ENCODE data around the gene UBL7.

The UBL7 gene

GRCh38 chr15:74400915-74401757 is 59.8 kb downstream of the UBL7 start:
- Histone ChIP-seq H3K9me3 (no peaks in the 10 kb centered on the region), H3K27me3 (no peaks in the 10 kb centered on the region), H3K36me3 (no peaks in the 10 kb centered on the region), H3K4me1 (no peaks in the 10 kb centered on the region), H3K4me3 (ENCODE audit: low read depth, low read length) (no peak overlapping the region)
- DNase-seq = no peak
- TF ChIP-seq CTCF (IDR thresholded peaks at IDR 0.05; ENCODE audit: low read depth, low read length) = no peak

GRCh38 chr15:74400313-74400860 is 60.6 kb downstream of the UBL7 start:
- DNase-seq = no peak
- no peak for TF ChIP-seq CTCF (IDR thresholded peaks at IDR 0.05; ENCODE audit: low read depth, low read length)
- H3K4me1 ChIP-seq = no peaks in the 10 kb centered on the region
- no peaks in the 10 kb centered on the region for H3K9me3 ChIP-seq
- H3K4me3 ChIP-seq (ENCODE audit: low read depth, low read length) = no peak overlapping the region
- H3K36me3 ChIP-seq = no peaks in the 10 kb centered on the region
- H3K27me3 ChIP-seq = no peaks in the 10 kb centered on the region

DNA sequence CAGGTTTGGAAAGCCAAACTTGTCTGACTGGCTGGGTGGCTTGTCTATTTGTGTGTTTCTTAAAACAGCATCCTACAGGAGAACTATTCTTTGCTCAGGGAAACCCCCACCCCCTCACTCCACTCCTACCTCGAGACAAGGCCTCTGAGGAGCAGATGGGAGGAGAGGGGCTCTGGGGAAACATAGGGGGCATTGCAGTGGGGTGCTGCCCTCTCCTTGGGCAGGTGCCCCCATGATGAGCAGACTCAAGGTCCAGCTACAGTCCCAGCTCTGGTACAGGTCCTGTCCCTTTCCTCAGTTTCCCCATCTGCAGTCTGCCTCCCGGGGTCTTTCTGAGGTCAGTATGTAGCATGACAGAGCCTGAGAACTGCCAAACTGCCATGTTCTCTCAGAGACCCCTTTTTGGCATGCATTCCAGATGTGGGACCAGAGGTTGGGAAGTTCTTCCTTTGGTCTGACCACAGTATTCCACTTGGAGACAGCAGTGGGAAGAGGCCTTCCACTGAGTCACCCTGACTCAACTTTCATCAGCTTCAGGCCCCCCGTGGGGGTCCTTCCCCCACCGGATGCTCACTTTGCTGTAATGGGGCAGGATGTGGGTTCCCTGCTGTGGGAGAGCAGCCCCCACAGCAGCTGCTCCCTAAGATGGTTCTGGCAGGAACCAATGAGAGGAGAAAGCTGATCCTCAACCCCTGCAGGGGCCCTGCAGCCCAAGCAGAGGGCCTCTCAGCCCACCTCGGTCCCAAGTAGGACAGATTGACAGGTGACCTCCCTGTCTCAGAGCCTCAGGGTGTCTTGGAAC is 61.2 kb downstream of the UBL7 start:
- no peak overlapping the region for H3K4me3 ChIP-seq (ENCODE audit: low read depth, low read length)
- no peaks in the 10 kb centered on the region for H3K27me3 ChIP-seq
- TF ChIP-seq CTCF (IDR thresholded peaks at IDR 0.05; ENCODE audit: low read depth, low read length) = no peak
- no peak for DNase-seq
- no peaks in the 10 kb centered on the region for H3K4me1 ChIP-seq
- H3K36me3 ChIP-seq = no peaks in the 10 kb centered on the region
- no peaks in the 10 kb centered on the region for H3K9me3 ChIP-seq

- Histone ChIP-seq H3K4me1 (no peaks in the 10 kb centered on the region), H3K9me3 (no peaks in the 10 kb centered on the region), H3K36me3 (no peaks in the 10 kb centered on the region), H3K4me3 (ENCODE audit: low read depth, low read length) (no peak overlapping the region), H3K27me3 (no peaks in the 10 kb centered on the region)
- TF ChIP-seq CTCF (IDR thresholded peaks at IDR 0.05; ENCODE audit: low read depth, low read length) = no peak
- no peak for DNase-seq
Observed at GRCh38 chr15:74399100-74399499, 61.9 kb downstream of the UBL7 start.

DNA sequence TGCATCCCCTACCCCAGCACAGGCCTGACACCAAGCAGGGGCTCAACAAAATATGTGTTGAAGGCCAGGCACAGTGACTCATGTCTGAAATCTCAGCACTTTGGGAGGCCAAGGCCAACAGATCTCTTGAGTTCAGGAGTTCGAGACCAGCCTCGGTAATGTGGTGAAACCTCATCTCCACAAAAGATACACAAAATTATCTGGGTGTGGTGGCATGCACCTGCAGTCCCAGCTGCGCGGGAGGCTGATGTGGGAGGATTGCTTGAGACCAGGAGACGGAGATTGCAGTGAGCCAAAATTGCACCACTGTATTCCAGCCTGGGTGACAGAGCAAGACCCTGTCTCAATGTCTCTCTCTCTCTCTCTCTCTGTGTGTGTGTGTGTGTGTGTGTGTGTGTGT is 62.8 kb downstream of the UBL7 start:
- Histone ChIP-seq H3K4me3 (ENCODE audit: low read depth, low read length) (no peak overlapping the region), H3K27me3 (no peaks in the 10 kb centered on the region), H3K36me3 (no peaks in the 10 kb centered on the region), H3K4me1 (no peaks in the 10 kb centered on the region), H3K9me3 (no peaks in the 10 kb centered on the region)
- DNase-seq = no peak
- TF ChIP-seq CTCF (IDR thresholded peaks at IDR 0.05; ENCODE audit: low read depth, low read length) = no peak
